Thyroid gland (tissue), 4 donors: ENCODE measurements around the gene STK32B.

Source experiments
- POLR2A ChIP-seq, 2 donors: fragments of 450-650 bp; IDR thresholded peaks; one replicate each; pipeline ENCODE4 v1.6.1; 2017; ENCODE audit warnings: antibody characterized with exemption in 2 of 2, mild to moderate bottlenecking in 2 of 2, moderate library complexity in 1 of 2
- TF ChIP-seq, protein P1 (sequence below), 6 experiments: fragments of 200-600 bp in 3 of 6; fragments of 450-650 bp in 3 of 6; sonication (generic) in 3 of 6; IDR thresholded peaks; one replicate each; pipeline ENCODE4 v1.5.1; 2016 to 2019; ENCODE audit warnings: antibody characterized with exemption in 6 of 6, mild to moderate bottlenecking in 2 of 6, inconsistent platforms in 1 of 6, moderate library complexity in 1 of 6

DNA sequence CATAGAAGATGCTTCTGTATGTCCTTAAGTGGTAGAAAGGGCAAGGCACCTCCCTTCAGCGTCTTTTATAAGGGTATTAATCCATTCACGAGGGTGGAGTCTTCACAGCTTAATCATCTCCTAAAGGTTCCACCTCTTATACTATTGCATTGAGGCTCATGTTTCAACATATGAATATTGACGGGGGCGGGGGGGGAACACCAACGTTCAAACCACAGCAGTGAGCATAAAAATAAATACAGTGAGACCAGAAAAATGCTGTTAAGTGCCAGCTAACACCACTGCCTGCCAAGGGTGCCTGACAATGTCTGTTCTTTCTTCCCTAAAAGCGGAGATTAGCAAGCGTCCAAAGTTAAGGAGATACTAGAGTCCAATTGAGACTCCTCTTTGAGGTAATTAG lies 323.3 kb downstream of the STK32B start:
- TF ChIP-seq, protein P1, sequence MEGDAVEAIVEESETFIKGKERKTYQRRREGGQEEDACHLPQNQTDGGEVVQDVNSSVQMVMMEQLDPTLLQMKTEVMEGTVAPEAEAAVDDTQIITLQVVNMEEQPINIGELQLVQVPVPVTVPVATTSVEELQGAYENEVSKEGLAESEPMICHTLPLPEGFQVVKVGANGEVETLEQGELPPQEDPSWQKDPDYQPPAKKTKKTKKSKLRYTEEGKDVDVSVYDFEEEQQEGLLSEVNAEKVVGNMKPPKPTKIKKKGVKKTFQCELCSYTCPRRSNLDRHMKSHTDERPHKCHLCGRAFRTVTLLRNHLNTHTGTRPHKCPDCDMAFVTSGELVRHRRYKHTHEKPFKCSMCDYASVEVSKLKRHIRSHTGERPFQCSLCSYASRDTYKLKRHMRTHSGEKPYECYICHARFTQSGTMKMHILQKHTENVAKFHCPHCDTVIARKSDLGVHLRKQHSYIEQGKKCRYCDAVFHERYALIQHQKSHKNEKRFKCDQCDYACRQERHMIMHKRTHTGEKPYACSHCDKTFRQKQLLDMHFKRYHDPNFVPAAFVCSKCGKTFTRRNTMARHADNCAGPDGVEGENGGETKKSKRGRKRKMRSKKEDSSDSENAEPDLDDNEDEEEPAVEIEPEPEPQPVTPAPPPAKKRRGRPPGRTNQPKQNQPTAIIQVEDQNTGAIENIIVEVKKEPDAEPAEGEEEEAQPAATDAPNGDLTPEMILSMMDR (IDR thresholded peaks at IDR 0.05), result no peak
- TF ChIP-seq POLR2A (IDR thresholded peaks at IDR 0.05), result no peak
